ENCODE measurements around the gene OAF. TPM values are rescaled to one million over a fixed set of nuclear protein-coding genes. Genes with fewer than 3 reads are reported as not detected.
"Not testable (repeated sequence)": the region's sequence is repeated elsewhere in the genome, so short reads cannot be mapped to it uniquely, and the experiment has no call there.

The OAF gene
- total RNA-seq, 1 experiment from 2014 or later: 10.6 TPM

DNA sequence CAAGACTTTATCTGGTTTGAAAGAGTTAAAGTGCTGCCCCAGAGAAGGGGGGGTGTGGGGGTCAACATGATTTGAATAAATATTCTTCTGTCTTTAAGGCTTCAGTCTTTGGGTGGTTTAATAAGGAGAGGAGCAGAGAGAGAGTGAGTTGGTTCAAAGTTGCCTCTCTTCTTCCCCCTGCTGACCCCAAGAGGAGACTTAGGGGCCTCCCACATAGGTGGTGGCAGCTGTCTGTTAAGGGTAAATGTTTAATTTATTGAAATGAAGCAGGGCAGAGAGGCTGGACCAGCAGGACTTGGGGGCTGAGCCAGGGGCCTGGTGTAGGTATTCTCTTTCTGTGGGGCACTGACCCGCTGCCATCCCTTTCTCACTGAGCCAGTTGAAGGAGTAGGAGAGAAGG, 34.6 kb downstream of the OAF start:
- DNase-seq: no peak
- no peaks in the 10 kb centered on the region for H3K4me1 ChIP-seq
- H3K9me3 ChIP-seq (replicated peaks): no peaks in the 10 kb centered on the region
- no peaks in the 10 kb centered on the region for H3K36me3 ChIP-seq
- H3K4me3 ChIP-seq: no peak overlapping the region
- H3K27me3 ChIP-seq: peaks cover 4% of the 10 kb centered on the region; the same call in 1 of the 2 replicates
- H3K27ac ChIP-seq: no peak overlapping the region

DNA sequence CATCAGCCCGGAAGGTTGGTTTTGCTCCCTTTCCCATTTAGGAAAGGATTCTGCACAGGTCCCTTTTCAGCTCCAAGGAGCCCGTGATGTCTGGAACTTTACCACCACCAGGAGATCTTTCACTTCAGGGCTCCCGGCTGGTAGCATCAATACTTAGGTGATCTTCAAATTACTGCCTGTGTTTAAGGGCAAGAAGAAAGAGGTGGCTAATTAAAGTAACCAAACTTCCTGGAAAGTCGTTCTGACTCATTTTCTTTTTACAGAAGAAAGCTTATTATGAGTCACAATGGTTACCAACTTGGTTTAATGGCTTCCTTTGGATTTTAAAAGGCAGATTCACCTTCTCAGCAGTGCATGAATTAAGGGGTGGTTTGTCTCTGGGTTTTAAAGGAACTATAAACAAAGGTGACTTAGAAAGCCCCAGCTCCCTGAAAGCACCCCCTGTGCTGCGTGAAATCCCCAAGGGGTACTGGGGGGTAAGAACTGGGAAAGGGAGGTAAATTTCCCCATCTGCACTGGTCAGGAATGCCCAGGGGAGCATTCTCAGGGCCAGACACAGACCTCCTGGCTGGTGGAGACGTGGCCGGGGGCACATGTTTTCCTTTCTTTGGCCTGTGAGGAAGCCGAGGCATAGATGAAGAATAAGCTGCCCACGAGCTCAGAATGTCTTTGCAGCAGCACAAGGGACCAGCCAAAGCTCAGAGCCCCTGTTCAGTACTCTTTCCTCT, 37.9 kb downstream of the OAF start:
- Histone ChIP-seq H3K4me3 (no peak overlapping the region), H3K36me3 (no peaks in the 10 kb centered on the region), H3K9me3 (replicated peaks) (no peaks in the 10 kb centered on the region), H3K4me1 (no peaks in the 10 kb centered on the region), H3K27ac (no peak overlapping the region), H3K27me3 (peaks cover 4% of the 10 kb centered on the region; the same call in 1 of the 2 replicates)
- no peak for DNase-seq

GRCh38 chr11:120249279-120250262, 38.7 kb downstream of the OAF start:
- no peaks in the 10 kb centered on the region for H3K9me3 ChIP-seq (replicated peaks)
- no peak overlapping the region for H3K4me3 ChIP-seq
- H3K36me3 ChIP-seq: no peaks in the 10 kb centered on the region
- no peak overlapping the region for H3K27ac ChIP-seq
- peaks cover 4% of the 10 kb centered on the region; the same call in 1 of the 2 replicates for H3K27me3 ChIP-seq
- H3K4me1 ChIP-seq: no peaks in the 10 kb centered on the region
- no peak for DNase-seq

DNA sequence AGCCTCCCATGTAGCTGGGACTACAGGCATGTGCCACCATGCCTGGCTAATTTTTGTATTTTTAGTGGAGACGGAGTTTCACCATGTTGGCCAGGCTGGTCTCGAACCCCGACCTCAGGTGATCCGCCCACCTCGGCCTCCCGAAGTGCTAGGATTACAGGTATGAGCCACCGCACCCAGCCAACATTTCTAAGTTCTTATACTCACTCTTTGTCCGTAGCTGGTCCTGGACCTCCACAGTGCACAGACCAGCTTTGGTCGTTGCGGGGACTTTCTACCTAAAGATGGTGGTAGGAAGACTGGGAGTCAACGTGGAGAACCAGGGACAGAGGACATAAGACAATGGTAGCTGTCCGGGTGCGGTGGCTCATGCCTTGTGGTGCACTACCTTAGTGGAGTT, 42.5 kb downstream of the OAF start:
- not testable (repeated sequence) for H3K4me3 ChIP-seq; H3K4me1 ChIP-seq; H3K27ac ChIP-seq; H3K36me3 ChIP-seq; H3K27me3 ChIP-seq; DNase-seq; H3K9me3 ChIP-seq (replicated peaks)

DNA sequence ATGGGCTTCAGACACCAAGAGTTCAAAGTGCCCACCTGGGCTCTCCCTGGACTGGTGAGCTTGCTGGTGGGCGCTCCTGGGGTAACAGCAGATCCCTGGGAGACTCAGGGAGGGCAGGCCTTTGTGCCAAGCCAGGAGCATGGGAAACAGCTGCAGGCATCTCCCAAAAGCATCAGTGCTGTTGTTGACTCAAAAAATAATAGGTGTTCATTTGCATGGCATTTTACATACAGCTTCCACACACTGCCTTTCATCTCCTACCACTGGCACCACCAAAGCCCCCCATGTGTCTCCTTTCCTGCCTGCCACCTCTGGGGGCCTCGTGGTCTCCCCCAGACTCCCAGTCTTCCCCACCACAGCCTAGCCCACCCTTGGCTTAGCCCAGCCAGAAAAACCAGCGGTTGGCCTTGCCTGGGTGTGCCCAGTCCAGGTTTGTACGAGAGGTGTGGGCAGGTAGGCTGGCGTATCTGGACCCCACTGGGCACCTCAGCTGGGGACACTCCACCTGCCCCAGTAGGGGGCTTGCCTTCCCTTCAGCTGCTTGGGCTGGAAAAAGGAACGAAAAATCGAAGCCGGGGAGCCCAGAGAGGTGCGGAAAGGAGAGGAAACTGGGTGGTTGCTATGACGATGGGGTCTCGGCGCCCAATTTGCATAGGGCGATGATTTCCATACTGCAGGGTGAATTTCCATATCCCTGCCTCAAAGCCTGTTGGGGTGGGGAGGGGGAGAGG, 44.1 kb downstream of the OAF start:
- Histone ChIP-seq H3K27me3 (no peaks in the 10 kb centered on the region; the same call in 1 of the 2 replicates), H3K27ac (no peak overlapping the region), H3K4me1 (no peaks in the 10 kb centered on the region), H3K36me3 (no peaks in the 10 kb centered on the region), H3K4me3 (no peak overlapping the region), H3K9me3 (replicated peaks) (no peaks in the 10 kb centered on the region)
- DNase-seq: no peak

GRCh38 chr11:120255519-120255866, 44.7 kb downstream of the OAF start:
- no peaks in the 10 kb centered on the region for H3K4me1 ChIP-seq
- H3K9me3 ChIP-seq (replicated peaks): no peaks in the 10 kb centered on the region
- H3K27ac ChIP-seq: no peak overlapping the region
- H3K27me3 ChIP-seq: no peaks in the 10 kb centered on the region; the same call in 1 of the 2 replicates
- H3K4me3 ChIP-seq: no peak overlapping the region
- no peaks in the 10 kb centered on the region for H3K36me3 ChIP-seq
- no peak for DNase-seq

DNA sequence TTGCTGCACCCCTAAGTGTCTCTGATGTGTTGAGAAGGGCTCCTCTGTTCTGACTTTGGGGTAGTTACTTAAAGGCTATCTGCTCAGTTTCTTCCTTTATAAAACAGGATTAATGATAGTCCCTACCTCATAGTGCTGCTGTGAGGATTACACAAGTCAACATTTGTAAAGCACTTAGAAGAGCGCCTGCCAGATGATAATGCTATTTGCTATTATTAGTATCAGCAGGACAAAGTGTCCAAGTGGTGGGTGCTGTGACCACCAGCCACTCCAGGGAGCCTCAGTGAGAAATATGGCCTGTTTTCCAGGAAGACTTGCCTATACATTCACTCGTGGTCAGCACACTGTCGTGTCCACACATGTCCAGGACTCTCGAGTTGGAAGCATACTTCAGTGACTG, 45.3 kb downstream of the OAF start:
- Histone ChIP-seq H3K36me3 (no peaks in the 10 kb centered on the region), H3K27ac (no peak overlapping the region), H3K4me1 (no peaks in the 10 kb centered on the region), H3K4me3 (no peak overlapping the region), H3K9me3 (replicated peaks) (no peaks in the 10 kb centered on the region), H3K27me3 (no peaks in the 10 kb centered on the region; the same call in 1 of the 2 replicates)
- DNase-seq: no peak

DNA sequence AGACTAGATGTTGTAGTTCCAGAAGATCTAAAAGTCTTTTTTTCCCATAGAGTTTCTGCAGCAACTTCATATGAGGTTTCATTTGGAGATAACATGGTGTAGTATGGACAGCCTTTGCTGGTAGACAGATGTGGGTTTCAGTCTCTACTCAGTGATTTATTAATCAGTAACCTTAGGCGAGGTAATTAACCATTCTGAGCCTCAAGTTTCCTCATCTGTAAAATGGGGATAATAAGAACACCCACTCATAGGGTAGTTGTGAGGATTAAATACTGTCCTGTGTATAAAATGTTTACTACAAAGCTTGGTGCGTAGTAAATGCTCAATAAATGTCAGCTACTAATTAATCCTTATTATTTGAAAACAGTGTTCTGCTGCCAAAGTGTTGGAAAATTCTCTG, 45.9 kb downstream of the OAF start:
- H3K27me3 ChIP-seq: no peaks in the 10 kb centered on the region; the same call in 1 of the 2 replicates
- H3K36me3 ChIP-seq: no peaks in the 10 kb centered on the region
- no peaks in the 10 kb centered on the region for H3K4me1 ChIP-seq
- no peak for DNase-seq
- no peaks in the 10 kb centered on the region for H3K9me3 ChIP-seq (replicated peaks)
- H3K27ac ChIP-seq: no peak overlapping the region
- no peak overlapping the region for H3K4me3 ChIP-seq

- no peak overlapping the region for H3K27ac ChIP-seq
- H3K36me3 ChIP-seq: no peaks in the 10 kb centered on the region
- no peak for DNase-seq
- no peak overlapping the region for H3K4me3 ChIP-seq
- no peaks in the 10 kb centered on the region for H3K9me3 ChIP-seq (replicated peaks)
- no peaks in the 10 kb centered on the region for H3K4me1 ChIP-seq
- no peaks in the 10 kb centered on the region; the same call in 1 of the 2 replicates for H3K27me3 ChIP-seq
Observed at GRCh38 chr11:120257346-120257745, 46.5 kb downstream of the OAF start.

DNA sequence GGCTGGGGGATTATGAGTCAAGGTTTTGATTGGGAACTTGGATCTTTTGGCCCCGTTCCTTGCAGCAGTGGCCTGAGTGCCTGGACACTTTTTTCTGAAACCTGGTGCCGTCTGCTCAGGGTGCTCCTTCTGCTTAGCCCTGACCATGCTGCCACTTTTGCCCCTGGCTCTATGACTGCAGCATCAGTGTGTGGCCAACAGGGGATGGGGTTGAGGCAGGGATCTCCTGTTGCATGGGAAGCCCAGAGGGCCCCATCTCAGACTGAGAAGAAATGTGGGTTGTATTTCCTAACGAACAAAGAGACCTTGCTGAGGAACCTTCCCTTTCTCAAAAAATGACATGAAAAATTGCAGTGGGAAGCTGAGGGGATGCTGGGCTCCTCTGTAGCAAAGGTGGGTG, 47.8 kb downstream of the OAF start:
- Histone ChIP-seq H3K27me3 (no peaks in the 10 kb centered on the region; the same call in 1 of the 2 replicates), H3K4me3 (no peak overlapping the region)

GRCh38 chr11:120259241-120259640, 48.4 kb downstream of the OAF start:
- Histone ChIP-seq H3K9me3 (replicated peaks) (no peaks in the 10 kb centered on the region), H3K27ac (no peak overlapping the region), H3K27me3 (no peaks in the 10 kb centered on the region; the same call in 1 of the 2 replicates), H3K4me1 (no peaks in the 10 kb centered on the region), H3K4me3 (no peak overlapping the region), H3K36me3 (no peaks in the 10 kb centered on the region)
- no peak for DNase-seq

More for the DNA sequence above, 47.8 kb downstream of the OAF start:
- DNase-seq: no peak
- Histone ChIP-seq H3K9me3 (replicated peaks) (no peaks in the 10 kb centered on the region), H3K4me1 (no peaks in the 10 kb centered on the region), H3K27ac (no peak overlapping the region), H3K36me3 (no peaks in the 10 kb centered on the region)

- no peak for DNase-seq
Observed at GRCh38 chr11:120259988-120260565, 49.2 kb downstream of the OAF start.

GRCh38 chr11:120260616-120261015, 49.8 kb downstream of the OAF start:
- Histone ChIP-seq H3K4me1 (no peaks in the 10 kb centered on the region), H3K27ac (no peak overlapping the region), H3K9me3 (replicated peaks) (no peaks in the 10 kb centered on the region), H3K4me3 (no peak overlapping the region), H3K36me3 (no peaks in the 10 kb centered on the region), H3K27me3 (no peaks in the 10 kb centered on the region; the same call in 1 of the 2 replicates)
- no peak for DNase-seq

More at GRCh38 chr11:120259988-120260565, 49.2 kb downstream of the OAF start:
- H3K27me3 ChIP-seq: no peaks in the 10 kb centered on the region; the same call in 1 of the 2 replicates
- H3K4me3 ChIP-seq: no peak overlapping the region
- H3K9me3 ChIP-seq (replicated peaks): no peaks in the 10 kb centered on the region
- H3K27ac ChIP-seq: no peak overlapping the region
- no peaks in the 10 kb centered on the region for H3K36me3 ChIP-seq
- no peaks in the 10 kb centered on the region for H3K4me1 ChIP-seq

DNA sequence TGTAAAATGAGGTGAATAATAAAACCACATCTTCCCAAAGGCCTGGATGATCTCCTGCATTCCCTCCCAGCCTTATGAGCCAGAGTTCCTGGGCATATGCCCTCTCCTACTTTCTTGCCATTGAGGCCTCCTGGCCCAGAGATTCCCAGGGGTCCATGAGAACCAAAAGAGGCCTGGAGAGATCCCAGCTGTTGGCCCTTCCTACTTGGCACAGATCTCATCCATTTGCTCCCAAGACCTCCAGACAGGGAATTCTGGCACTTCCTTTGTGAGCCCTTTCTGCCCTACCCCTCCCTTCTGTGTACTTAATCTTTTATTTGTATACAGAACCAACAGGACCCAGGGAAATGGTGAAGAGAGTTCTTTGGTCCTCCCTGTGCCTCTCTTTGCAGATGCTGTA, 50.5 kb downstream of the OAF start:
- DNase-seq: no peak
- Histone ChIP-seq H3K27ac (no peak overlapping the region), H3K36me3 (no peaks in the 10 kb centered on the region), H3K4me1 (no peaks in the 10 kb centered on the region), H3K9me3 (replicated peaks) (no peaks in the 10 kb centered on the region), H3K27me3 (no peaks in the 10 kb centered on the region; the same call in 1 of the 2 replicates), H3K4me3 (no peak overlapping the region)

Measured in SJCRH30 (cell line).